Activated effector memory CD4-positive, alpha-beta T cell treated with anti-CD3 and anti-CD28 coated beads, Interleukin-2, amount 50 U/mL, for 16 hours (primary cell): ENCODE measurements around the gene RSAD2.
"Not testable (repeated sequence)": the region's sequence is repeated elsewhere in the genome, so short reads cannot be mapped to it uniquely, and the experiment has no call there.

Experiments
- DNase-seq: peaks from one replicate; pipeline ENCODE4 v3.0.0-alpha.2; 2020

Gene RSAD2

DNA sequence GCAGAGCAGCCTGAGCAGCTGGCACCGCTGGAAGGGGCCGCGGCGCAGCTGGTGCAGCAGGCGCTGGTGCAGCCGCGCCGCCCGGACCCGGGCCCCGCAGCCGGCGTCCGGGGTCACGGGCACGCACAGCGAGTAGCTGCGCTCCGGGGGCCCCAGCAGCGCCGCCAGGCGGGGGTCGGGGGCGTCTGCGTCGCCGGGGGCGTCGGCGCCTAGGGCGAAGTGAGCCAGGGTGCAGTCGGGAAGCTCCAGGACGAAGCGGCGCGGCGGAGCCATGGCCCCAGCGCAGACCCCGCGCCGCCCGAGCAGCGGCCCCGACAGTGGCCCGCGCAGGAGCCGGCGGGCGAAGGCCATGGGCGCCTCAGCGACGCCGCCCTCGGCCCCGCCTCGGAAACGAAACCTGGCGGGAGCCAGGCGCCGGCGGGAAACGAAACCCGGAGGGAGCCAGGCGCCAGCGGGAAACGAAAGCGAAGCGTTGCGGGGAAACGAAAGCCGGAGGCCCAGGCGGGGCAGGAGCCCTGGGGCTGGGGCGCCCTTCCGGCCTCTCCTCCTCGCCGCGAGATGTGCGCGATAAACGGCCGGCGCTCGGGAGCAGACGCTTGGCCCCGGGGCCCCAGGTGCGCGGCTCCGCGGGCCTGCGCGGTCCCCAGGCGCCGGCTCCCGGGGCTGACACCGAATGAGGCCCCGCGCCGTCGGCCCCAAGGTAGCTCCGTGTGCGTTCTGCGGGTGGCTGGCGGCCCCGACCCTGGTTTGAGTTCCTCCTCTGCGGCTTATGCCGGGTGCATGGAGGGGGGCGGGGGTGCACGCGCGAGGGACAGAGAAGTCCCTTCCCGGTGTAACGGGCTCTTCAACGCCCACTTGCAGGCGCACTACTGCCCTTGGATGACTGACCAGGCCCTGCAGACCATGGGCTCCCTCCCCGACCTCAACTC lies 12.0 kb upstream of the RSAD2 start, which contains the start of gene CMPK2:
CMPK2 (minus strand) TSS at position 562 of the 929 bp plus-strand sequence; CDS start at position 351, 211 bp downstream.
- peak; percentile 91 for DNase-seq

DNA sequence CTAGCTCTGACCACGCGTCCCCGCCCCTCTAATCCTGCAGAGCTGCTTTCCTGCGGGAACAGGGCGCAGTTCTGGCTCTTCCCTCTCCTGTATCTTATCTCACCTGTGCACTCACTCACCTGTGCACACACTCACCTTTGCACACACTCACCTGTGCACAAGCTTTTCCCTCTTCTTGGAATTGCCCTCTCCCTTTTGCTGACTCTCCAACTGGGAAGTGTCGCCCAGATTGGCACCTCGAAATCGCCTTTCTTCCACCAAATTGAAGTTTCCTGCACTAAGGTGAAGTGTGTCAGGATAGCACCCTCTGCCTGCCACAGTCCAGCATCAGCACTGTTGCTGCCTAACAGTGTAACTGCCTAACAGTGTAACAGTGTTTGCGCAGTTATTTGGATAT lies 11.3 kb upstream of the RSAD2 start:
- peak; percentile 76 for DNase-seq

DNA sequence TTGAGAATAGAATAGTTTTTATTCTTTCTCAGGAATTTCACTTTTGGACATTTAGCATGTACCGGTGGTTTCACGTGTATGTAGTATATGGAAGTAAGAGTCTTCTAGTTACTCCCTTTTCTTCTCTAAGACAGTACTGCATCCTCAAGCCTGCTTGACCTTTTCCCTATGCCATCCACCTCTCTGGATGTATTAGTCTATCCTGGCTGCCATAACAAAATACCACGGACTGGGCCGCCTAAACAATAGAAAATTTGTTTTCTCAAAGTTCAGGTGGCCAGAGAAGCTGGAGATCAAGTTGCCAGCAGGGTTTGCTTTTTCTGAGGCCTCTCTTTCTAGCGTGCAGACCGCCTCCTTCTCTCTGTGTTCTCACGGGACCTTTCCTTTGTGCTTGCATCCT lies 10.6 kb upstream of the RSAD2 start:
- no peak for DNase-seq

DNA sequence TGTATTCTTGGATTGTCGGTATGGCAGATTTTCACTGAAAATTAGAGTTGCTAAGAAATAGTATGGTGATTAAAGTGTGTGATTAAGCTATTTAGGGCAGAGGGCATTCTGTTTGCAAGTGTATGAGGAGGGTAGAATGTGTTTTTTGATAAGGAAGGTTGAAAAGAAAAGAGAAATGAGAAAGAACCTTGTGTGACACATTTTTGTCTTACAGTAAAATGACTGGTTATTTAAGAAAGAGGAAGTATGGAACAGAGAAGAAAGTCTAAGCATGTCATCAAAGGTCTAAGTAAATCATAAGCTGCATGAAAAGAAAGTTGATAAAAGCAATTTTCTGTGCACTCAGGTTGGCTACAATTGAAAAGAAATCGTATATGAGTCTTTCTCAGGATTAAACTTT lies 5.2 kb upstream of the RSAD2 start:
- DNase-seq: no peak

DNA sequence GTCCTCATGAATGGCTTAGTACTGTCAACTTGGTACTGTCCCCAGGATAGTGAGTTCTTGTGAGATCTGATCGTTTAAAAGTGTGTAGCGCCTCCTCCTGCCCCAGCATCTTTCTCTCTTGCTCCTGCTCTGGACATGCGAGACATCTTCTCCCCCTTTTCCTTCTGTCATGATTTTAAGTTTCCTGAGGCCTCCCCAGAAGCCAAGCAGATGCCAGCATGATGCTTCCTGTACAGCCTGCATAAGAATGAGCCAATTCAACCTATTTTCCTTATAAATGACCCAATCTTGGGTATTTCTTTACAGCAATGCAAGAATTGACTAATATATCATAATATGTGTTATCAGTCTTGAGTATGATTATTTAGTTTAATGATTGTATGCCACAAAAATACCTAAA lies 3.5 kb upstream of the RSAD2 start:
- no peak for DNase-seq

DNA sequence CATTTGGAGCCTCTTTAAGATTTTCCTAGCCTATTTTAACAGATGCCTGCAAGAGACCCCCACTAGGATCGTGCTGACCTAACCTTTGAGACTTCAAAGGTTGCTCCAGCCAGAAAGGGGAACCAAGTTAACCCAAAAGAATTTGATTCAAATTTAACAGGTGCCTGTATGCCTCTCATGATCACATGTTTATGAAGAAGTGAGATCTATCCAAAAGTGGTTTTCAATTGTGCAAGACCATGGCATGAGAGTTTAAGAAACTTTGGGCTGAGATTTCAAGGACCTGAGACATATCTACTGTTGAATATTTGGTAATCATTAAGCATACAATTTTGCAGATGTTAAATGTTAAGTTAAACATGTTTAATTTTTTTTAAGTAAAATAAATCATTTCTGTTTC lies 1.3 kb upstream of the RSAD2 start:
- DNase-seq: no peak

DNA sequence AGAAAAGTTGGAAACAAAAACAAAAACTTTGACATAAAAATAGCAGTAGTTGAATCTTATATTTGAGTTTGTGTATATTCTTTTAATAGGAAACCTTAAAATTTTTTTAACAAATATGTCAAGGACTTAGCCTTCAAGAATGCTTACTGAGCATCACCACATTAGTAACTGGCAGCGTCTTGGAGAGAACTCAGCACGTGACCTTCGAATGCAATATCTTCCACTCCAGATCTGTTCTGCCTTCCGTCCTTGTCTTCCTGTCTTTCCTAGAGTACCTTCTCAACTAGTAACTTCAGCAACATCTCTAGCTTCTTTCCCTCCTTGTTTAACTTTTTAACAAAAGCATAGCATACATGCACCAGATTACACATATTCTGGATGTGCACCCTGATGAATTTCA lies 972 bp downstream of the RSAD2 start:
- no peak for DNase-seq

DNA sequence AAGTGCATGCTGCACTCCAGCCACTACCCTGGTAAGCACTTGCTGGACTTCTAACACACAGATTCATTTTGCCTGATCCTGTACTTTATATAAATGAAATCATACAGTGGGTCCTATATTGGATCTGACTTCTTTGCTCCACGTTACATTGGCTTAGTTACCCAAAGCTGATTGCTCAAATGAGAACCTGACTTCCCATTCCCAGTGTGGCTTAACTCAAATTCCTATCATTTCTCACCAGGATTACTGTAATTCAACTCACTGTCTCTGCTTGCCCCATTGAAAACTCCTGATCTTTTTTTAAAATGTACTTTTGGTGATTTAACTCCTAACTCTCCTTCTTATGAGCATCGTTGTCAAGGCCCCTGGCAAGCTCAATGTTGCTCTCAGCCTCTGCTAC lies 1.4 kb downstream of the RSAD2 start:
- no peak for DNase-seq

DNA sequence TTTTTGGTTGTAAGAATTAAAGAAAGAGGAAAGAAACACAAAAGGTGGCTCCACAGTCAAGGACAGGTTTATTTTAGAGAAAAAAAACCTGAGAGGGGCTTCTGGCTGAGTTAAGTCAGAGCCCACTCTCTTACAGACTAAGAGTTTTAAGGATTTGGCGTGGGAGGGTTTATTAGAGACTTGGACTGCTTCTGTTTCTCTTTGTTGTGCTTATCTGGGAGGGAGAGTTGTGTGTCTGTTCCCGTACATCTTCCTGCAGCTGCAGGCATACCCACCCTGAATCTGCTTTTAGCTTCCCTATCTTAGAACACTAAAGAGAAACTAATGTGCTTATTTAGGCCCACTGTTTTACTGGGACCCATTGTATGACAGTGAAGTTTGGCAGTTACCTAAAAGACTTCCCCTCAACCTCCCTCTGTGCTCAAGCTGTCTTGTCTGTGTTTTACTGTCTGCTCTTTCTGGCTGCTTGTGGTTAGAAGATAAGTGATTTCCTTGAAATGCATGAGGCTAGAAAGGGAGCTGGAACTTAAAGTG lies 2.7 kb downstream of the RSAD2 start:
- DNase-seq: no peak

DNA sequence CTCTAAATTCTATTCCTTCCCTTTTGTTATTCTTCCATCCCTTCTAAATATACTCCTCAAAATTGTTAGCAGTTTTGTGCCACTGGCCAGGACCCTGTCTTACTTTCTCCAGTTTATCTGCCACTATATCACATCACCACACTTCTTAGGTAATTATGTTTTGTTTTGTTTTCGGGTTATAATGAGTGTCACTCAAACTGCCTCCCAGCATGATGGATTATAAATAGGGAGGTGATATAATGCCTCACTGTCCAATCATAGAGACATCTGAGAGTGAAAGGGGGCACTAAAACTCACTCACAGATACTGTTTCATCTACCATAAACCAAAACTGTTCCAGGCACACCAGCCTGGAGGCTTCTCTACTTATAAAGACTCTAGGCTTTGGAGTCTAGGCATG lies 3.5 kb downstream of the RSAD2 start:
- DNase-seq: no peak

DNA sequence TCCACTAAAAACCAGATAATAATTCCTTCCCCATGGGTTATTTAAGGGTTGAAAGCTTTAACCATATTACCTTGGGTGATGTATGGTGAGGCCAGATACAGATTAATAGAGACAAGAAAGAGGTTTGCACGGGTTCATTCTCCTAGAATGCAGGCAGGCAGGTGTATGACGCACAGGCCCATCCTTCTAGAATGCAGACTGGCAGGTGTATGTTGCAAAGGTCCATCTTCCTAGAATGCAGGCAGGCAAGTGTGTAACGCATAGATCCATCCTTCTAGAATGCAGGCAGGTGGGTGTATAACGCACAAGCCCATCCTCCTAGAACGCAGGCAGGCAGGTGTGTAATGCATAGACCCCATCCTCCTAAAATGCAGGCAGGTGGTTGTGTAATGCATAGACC lies 3.9 kb downstream of the RSAD2 start:
- no peak for DNase-seq

DNA sequence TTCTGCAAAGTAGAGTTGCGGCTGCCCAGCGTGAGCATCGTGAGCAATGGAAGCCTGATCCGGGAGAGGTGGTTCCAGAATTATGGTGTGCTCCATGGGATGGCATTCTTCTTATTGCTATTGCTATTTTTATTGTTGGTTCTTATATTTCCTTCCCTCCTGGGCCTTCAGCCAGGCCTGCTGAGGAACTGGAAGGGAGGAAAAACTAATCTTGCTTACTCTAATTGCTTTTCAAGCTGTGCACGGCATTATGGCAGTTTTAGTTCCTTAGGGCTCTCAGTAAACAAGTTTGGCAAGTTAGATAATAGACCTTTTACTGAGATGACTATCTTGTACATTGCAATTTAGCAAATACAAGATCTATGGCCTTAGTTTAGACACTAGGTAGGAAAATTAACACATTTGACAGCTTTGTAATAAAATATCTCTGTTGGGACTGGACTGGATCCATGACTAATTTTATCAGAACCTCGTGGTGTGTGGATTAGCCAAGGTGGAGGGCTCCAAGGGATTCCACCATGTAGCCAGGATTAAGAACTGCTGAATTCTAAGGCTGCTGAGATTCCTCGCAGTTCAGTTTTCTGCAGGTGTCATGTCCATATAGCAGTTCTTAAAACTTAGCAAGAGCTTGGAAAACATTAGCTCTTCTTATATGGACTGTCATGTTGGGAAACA lies 6.0 kb downstream of the RSAD2 start:
- DNase-seq: no peak

DNA sequence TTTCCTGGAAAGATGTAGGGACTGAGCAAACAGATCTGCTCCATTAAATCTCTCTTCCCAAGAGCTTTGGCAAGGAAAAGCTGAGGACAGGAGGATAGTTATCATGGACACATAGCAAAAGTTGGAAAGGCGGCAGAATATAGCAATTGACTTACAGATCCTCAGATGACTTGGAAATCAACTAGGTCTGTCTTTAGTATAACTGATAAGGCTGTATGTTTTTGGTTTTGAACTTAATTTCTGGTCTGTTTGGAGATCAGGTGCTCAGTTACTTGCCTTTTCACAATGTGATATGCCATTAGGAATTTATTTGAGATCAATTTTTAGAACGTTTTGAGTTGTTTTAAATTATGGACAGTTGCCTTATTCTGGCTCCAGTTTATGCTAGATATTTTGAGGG lies 8.0 kb downstream of the RSAD2 start:
- DNase-seq: no peak

DNA sequence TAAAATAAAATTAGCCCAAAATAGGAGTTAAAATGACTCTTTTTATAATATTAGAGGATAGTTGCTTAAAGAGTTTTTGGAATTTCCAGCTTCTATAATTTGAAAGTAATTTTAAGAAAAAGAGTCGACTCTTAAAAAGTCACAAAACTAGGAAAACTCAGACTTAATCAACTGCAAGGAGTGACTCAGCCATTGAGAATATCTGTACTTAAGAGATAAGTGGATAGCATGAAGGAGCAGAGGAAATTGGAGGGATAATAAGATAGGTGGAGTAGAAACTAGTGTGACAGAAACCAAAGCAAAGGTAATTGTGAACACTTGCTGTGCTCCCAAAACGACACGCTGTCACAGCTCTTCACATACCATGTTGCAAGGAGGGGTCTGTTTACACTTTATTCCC lies 8.4 kb downstream of the RSAD2 start:
- DNase-seq: no peak

DNA sequence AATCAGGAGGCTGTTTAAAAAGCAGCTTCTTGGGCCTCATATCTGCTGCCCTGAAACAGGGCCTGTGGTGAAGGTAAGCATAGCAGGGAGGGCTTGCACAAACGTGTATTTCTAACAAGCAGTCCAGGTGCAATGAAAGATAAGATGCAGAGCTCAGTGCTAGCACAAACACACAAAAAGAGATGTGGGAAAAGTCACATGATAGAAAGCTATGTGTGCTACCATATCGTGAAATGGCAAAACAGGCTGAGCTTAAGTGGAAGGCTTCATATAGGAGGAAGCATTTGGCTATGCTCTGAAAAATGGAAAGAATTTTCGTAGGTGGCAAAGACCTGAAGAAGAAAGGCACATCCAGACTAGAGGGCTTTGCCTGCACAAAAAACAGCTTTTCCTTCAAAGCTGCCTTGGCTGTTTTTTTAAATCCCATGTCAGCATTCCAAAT lies 10.2 kb downstream of the RSAD2 start:
- no peak for DNase-seq

DNA sequence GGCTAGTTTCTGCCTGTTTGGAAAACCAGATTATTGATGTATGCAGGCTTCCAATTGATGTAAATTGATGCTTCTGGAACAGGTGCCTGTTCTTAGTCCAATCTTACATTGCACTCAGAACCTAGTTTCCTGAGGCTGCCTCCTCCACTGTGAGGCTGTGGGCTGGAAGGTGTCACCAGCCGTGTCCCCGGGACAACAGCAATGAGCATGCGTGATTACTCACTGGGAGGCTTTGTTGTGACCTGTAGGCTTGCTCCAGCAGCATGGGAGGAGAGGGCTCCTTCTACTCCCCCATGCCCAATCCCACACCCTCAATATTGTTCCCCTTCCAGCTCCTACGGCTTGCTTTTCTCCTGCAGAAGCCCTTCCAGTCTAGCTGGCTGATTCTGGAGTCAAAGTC lies 11.1 kb downstream of the RSAD2 start:
- DNase-seq: no peak

DNA sequence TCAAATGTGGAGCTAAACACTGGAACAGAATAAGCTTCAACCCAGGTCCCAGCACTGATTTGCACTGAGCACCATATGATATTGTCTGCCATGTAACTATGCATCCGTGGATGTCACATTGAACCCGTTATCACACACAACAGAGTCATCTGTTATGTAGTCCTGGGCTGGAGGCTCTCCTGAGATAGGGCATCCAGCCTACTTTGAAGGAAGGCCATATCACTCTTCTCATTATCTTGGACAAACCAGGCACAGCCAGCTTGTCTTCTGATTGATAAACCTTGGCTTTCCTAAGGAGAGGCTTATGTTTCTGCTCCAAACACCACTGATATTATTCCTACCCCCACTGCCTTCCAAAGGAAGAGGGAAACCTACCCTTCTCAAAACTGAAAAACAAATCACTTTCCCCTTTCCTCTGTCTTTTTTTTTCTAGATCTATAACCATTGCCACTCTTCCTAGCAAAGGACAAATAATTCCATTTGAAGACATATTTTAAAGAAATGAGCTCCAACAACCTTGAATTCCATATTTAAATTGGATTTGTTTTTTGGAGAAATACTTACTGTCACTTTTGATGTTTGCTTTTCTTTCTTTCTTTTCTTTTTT lies 16.4 kb downstream of the RSAD2 start:
- no peak for DNase-seq

DNA sequence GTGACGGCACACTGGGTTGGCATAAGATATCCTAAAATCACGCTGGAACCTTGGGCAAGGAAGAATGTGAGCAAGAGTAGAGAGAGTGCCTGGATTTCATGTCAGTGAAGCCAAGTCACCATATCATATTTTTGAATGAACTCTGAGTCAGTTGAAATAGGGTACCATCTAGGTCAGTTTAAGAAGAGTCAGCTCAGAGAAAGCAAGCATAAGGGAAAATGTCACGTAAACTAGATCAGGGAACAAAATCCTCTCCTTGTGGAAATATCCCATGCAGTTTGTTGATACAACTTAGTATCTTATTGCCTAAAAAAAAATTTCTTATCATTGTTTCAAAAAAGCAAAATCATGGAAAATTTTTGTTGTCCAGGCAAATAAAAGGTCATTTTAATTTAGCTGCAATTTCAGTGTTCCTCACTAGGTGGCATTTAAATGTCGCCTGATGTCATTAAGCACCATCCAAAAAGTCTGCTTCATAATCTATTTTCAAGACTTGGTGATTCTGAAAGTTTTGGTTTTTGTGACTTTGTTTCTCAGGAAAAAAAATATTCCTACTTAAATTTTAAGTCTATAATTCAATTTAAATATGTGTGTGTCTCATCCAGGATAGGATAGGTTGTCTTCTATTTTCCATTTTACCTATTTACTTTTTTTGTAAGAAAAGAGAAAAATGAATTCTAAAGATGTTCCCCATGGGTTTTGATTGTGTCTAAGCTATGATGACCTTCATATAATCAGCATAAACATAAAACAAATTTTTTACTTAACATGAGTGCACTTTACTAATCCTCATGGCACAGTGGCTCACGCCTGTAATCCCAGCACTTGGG lies 19.6 kb downstream of the RSAD2 start:
- no peak for DNase-seq

DNA sequence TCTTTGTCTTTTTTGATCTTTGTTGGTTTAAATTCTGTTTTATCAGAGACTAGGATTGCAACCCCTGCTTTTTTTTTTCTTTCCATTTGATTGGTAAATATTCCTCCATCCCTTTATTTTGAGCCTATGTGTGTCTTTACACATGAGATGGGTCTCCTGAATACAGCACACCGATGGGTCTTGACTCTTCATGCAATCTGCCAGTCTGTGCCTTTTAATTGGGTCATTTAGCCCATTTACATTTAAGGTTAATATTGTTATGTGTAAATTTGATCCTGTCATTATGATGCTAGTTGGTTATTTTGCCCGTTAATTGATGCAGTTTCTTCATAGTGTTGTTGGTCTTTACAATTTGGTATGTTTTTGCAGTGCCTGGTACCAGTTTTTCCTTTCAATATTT lies 25.0 kb downstream of the RSAD2 start:
- DNase-seq: not testable (repeated sequence)

DNA sequence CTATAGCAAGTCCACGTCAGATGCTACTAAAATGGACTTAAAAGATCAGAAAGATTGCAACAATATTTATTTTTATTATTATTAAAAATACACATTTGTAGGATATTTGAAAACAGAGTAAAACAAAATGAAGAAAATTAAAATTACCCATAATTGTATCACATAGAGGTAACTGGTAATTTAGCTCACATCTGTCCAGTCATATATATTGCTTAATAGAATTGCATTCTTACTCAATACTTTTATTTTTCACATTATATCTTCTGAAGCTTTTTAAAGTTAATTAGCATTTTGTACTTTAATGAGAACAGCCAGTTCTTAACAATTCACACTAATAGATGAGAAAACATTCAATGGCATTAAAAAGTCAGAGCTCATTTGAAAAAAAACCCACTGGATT lies 28.1 kb downstream of the RSAD2 start:
- no peak for DNase-seq

DNA sequence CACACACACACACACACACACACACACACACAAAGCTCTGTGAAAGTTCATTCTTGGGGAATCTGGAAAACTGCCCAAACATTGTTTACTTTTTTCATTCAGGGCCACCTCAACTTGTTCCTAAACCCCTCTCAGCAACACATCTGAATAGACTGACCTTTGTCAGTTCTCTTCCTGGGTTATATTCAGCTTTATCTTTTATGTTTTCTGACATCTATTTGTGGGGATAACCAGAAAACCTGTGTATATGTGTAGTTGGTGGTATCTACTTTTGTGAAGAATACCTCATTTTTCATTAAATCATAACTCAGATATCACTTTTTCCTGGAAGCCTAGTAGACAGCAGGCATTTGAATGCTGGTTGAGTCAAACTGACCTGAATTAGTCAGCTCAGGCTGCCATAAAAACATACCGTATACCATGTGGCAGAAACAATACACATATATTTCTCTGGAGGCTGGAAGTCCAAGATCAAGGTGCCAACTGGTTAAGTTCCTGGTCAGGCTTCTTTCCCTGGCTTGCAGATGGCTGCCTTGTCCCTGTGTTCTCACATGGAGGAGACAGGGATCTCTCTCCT lies 28.7 kb downstream of the RSAD2 start:
- no peak for DNase-seq

DNA sequence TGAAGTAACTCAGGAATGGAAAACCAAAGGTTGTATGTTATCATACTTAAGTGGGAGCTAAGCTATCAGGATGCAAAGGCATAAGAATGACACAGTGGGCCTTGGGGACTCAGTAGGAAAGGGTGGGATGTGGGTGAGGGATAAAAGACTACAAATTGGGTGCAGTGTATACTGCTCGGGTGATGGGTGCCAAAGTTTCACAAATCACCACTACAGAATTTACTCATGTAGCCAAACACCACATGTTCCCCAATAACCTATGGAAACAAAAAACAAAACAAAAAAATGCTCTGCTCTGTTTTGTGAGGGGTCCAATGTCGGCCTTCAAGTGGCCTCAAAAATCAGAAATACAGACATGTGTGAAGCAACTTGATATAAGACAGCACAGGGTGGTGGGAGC lies 30.7 kb downstream of the RSAD2 start:
- DNase-seq: no peak
